NCI-H2196 (cell line): ENCODE results near the gene TMX1.
A peak's percentile ranks its signal among the peaks of the same experiment; 100 is the strongest.
"Not testable (repeated sequence)": the region's sequence is repeated elsewhere in the genome, so short reads cannot be mapped to it uniquely, and the experiment has no call there.

Source experiments
- DNase-seq: peaks from one replicate; lab custom pipeline; 2025; ENCODE audit not compliant: unreplicated experiment; lab: John Stamatoyannopoulos, UW

Gene TMX1, protein sequence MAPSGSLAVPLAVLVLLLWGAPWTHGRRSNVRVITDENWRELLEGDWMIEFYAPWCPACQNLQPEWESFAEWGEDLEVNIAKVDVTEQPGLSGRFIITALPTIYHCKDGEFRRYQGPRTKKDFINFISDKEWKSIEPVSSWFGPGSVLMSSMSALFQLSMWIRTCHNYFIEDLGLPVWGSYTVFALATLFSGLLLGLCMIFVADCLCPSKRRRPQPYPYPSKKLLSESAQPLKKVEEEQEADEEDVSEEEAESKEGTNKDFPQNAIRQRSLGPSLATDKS

DNA sequence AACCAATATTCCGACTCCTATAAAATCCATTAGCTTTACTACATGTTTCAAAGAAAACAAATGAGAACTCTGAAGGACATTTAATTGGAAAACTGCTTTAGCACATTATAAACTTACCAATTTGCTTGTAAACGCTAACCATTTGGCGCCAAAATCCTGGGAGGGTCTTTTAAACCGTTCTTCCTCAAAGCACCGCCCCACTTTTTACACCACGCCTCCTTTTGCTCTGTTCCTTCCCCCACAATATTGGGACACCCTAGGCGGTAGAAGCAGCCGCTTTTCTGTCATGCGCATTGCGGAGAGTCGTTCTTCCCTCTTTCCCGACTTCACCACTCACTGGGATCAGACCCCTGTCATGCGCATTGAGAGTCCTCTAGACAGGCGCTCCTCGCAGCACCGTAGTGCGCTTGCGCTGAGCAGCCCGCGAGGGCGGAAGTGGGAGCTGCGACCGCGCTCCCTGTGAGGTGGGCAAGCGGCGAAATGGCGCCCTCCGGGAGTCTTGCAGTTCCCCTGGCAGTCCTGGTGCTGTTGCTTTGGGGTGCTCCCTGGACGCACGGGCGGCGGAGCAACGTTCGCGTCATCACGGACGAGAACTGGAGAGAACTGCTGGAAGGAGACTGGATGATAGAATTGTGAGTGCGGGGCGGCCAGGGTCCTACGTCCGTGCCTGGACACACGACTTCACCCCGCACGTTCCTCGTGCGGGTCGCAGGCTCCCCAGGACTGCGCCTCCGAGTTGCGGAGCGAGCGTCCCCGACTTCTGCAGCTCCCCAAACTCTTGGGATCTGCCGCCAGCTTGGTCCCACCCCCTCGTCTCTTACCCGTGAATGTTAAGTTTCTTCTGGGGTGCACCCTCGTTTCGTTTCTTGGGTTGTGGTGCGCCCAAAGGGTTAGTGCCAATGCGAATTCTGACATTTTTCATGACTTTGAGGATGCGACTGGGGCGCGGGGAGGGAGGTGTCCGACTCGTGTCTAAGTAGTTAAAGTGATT lies at the start of gene TMX1:
Gene TMX1, plus strand, starts transcription at position 435 of the 991 bp plus-strand sequence. Its CDS starts 46 bp downstream, at position 481.
- peak; percentile 98 for DNase-seq

DNA sequence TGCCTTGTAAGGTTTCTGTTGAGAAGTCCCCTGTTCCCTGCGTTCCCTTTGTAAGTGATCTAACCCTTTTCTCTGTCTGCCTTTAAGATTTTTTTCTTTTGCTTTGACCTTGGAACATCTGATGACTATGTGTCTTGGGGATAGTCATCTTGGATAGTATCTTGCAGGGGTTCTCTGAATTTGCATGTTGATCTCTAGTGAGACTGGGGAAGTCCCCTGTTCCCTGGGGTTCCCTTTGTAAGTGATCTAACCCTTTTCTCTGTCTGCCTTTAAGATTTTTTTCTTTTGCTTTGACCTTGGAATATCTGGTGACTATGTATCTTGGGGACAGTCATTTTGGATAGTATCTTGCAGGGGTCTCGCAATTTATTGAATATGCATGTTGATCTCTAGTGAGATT lies 38.2 kb upstream of the TMX1 start:
- DNase-seq = no peak

DNA sequence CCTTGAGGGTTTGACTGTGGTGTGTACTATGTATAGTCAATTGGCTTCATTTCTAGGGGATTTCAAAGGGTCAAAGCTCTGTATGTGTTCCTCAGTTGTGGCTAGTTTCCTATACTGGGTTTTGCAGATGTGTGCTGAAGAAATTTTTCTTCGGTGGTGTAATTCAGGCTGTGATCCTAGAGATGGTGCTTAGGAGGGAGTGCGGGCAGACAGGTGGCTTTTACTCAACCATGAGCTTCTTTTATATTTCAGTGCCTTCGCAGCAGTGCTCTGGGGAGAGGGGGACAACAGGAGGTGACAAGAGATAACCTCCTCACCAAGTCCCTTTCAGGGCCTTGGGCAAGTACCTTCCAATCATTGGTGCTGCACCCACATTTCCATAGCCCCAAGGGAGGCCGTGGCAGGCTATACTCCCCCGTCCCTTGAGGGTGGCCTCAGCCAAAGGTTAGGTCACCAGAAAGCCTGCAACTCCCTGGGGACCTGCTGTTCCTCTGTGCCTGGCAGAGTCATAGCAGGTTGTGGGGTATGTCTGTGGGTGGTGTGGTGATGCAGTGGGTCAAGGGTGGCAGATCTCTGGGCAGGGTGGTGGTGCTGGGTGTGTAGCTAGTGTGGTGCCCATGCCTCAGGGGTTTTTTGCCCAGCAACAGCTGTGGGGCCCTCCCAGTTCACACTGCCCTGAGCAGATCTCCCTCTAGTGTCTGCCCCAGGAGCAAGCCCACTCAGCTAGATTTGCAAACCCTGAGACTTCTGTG lies 37.0 kb upstream of the TMX1 start:
- DNase-seq = no peak

DNA sequence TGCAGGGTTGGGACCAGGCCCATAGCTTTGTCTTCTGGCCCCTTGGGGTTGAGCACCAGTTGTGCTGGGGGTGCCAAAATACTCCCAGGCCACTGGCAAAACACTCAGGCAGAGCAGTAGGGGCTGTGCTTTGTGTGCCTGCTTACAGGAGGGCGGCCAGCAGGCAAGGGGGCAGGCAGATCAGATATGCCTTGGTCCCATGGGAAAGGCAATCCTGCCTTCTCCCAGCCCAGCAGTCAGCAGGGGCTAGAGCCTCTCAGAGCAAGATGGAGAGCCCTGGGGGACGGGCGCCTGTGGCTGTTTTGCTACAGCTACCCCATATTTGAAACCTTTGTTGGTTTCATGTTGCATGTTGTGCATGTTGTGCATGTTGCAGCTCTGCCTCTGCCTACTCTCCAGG lies 36.2 kb upstream of the TMX1 start:
- no peak for DNase-seq

DNA sequence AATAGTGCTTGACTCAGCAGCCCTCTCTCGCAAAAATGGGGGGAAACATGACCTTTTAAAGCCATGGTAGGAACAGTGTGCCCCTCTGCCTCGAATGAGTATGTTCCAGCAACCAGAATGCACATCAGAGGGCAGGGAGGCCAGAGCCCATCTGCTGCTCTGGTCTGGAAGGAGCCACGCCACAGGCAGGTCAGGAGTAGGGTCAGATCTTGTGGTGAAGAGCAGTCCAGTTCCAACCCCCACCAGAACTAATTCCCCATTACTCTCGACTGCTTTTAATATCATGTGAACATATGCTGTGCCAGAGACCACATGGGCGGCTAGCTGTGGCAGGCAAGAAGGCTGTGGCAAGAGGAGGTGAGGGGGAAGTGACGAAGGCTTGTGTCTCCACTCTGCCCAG lies 34.6 kb upstream of the TMX1 start:
- DNase-seq = no peak

DNA sequence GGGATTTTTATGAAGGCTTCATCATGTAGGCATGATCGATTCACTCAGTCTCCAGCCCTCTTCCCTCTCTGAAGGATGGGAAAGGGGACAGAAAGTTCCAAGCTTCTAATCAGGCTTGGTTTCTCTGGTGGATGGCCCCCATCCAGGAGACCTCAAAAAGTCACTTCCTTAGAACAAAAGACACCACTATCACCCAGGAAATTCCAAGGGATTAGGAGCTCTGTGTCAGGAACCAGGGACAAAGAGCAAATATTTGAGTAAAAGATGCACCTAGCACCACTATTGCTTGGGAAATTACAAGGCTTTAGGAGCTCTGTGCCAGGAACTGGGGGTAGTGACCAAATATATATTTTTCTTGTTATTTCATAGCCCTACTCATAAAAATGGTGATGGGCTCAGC lies 33.6 kb upstream of the TMX1 start:
- no peak for DNase-seq

DNA sequence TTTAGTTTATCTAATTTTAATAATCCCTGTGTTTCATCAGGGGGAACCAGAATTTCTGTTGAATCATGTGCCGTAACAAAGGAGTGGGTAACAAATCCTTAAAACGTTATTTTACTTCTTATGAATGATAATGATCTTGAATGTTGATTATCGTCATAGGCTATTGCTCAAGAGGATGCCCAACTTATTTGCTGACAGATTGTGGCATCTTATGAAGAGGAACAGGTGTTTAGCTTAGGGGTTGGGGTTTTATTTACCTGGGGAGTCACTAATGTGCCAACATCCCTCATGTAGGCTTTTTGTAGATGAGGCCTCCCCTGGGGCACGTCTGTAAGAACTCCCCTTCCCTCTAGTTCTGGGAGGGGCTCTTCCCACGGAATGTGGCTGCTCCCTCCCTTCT lies 32.4 kb upstream of the TMX1 start:
- DNase-seq = no peak

DNA sequence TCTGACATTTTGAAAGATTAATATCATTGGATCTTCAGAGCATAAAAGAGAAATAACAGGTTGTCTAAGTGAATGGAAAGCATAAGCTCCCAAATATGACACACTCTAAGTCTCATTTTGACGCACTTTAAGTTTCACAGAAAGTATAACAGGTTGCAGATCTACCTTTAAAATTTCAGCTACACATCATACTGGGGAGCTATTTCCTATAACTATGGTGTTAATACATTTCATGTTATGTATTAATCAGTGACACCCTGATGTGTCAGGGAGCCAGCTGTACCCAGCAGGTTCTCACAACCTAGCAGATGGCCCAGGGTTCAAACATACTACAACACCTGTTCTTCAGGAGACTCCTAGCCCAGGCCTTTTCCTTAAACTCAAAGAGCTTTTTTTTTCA lies 31.1 kb upstream of the TMX1 start:
- DNase-seq = peak; percentile 49

DNA sequence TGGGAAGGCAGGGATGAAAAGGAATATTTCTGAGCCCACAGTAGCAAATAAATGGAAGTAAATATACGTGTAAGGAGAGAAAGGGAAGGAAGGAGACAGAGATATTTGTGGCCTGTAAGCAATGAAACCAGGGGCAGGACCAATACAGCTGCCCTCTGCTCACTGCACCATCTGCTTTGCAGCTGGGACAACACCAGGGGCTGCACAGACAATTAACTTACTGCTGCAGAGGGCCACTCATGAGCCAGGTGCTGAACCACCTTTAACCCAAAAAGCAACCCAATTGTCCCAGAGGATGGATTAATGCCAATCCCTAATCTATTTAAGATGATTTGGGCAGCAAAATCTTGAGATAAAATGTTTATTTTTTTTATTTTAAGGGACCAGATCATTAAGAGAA lies 30.6 kb upstream of the TMX1 start:
- peak; percentile 73 for DNase-seq

DNA sequence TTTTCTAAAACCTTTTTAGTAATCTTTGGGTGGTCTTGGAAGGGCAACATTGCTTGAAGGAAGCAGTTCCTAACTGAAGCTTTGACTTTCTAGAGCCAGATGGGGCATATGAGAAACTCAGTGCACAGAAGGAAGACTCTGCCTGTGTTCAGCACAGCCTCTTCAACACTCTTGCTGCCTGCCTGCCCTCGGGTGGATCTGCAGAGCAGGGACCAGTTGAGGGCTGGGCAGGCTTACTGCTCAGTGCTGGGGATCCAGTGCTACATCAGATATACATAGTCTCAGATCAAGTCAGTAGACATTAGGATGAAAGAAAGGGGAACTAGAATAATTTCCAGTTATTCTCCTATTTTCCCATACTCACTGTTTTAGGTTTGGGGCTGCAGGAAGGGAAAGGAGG lies 29.5 kb upstream of the TMX1 start:
- no peak for DNase-seq

DNA sequence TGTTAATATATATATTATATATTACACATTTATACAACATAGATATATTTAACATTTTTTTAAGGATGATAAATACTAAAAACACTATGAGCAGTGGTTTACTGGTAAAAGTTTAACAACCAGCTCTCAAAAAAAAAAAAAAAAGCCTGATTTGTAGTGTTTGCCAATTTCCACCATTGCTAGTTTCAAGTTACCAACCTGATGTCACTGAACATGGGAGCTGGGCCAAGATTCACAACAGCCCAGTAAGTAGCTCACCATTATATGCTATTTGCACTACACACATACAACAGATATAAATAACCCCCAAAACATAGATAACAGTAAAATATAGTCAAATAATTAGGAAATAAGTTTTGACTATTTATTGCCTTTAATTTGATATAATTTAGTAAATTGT lies 28.9 kb upstream of the TMX1 start:
- peak; percentile 81 for DNase-seq

DNA sequence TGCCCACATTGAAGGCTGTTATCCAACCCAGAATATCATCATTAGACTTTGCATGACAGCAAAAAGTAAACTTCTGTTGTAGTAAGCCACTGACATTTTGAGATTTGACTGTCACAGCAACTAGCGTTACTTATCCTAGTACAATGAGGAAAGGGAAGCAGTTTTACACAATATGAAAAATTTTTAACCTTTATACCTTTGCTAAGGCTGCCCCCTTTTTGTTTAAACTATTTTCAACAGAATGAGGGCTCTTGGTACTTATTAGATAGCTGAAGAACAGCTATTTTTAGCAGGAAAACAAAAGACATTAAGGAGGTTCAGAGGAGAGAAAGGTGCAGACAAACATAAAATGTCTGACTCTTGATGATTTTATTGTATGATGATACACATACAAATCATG lies 23.4 kb upstream of the TMX1 start:
- DNase-seq = no peak

DNA sequence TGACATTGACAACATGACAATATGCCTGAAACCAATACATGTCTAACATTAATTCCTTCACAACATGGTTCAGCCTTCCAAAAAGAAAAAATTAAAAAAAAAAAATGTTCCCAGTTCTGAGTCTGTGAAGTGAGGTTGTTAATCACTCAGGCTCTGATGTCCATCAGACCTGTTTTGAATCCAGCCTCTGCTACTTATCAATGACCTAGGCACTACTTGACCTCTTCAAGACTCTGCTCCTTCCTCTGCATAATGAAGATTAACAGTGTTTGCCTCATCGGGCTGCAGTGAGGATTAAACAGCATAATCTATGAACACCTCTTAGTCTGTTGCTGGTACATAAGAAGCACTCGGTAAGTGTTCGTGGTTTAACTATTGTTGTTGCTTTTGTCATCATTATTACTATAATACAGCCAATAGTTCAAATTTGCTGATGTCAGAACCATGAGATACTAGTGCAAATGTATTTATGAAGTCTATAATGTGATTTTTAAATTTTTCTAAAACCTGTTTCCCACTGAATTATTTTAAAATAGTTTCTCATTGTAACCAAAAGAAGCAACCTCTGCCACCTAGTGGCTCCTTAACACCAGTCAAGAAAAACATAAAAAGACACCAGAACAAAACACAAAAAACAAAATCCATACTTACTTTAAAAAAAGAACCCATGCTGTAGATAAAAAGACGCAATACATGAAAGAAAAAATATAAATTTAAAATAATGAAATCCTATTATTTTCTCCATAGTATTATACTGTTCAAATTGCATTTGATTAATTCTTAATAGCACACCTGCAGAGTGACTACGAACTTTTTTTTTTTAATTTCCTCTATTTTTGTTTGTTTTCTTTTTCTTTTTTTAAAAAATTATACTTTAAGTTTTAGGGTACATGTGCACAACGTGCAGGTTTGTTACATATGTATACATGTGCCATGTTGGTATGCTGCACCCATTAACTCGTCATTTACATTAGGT lies 20.3 kb upstream of the TMX1 start:
- DNase-seq = peak; percentile 18

DNA sequence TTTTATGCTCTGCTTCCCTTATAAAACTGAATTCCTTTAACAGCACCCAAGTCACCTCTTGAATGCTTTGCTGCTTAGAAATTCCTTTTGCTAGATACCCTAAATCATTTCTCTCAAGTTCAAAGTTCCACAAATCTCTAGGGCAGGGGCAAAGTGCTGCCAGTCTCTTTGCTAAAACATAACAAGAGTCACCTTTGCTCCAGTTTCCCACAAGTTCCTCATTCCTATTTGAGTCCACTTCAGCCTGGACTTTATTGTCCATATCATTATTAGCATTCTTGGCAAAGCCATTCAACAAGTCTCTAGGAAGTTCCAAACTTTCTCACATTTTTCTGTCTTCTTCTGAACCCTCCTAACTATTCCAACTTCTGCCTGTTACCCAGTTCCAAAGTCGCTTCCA lies 16.6 kb upstream of the TMX1 start:
- DNase-seq = not testable (repeated sequence)

DNA sequence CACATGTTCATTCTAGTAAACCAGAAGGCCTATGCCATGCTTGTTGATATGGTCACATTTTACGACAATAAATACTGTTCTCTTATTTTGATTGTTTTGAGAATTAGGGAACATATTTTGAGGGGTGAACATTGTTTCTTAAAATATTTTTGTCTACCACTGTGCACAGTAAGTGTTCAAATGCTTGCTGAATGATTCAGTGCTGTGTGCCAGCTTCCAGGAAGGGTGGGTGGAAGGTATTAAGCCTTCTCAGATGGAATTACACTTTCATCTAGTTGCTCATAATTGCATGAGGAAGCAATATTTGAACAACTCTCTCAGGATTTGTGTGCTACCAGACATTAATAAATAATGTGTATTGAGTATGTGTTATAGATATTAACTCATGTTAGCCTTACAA lies 15.5 kb upstream of the TMX1 start:
- no peak for DNase-seq

DNA sequence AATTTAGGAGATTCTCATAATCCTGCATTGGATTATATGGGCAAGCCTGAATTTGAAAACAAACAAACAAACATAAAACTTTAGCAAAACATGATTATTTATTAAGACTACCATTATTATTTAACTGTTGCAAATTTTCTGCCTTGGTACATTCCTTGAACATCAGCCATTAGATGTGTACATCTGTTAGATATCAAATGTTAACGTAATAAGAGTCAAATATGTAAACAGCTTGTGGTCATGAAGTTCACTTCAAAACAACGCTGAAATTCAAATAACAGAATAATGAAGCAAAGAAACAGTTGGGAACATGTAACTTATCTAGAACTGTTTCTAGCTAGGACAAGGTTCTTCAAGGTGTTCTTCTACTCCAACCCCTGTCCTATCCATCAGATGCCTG lies 14.3 kb upstream of the TMX1 start:
- no peak for DNase-seq

DNA sequence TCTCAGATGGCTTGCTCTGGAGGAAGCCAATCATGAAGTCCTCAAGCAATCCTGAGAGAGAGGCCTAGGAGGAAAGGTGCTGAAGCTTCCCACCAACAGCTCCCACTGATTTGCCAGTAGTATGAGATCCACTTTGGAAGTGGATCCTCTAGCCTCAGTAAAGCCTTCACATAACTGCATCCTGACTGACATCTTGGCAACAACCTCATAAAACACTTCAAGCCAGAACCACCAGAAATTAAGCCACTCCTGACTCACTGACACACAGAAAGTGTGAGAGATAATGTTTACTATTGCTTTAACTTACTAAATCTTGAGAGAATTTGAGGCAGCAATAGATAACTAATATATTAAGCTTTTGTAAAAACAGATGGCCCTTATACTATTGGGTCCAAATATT lies 11.7 kb upstream of the TMX1 start:
- DNase-seq = no peak

DNA sequence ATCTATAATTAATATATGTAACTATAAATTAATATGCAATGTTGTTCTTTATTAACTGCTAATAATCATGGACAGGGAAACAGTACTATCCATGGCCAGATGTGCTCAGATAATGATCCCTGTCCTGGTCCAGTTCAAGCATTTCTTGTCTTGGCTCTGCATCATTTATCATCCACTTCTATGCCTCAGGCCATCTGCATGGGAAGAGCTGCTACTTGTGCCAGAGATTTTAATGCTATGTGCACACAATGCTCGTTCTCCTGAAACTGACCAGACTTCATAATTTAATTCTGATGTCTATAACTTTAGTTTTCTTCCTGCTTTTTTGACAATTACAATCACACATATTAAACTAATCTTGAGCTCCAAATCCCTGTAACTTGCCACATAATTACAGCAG lies 11.2 kb upstream of the TMX1 start:
- no peak for DNase-seq

DNA sequence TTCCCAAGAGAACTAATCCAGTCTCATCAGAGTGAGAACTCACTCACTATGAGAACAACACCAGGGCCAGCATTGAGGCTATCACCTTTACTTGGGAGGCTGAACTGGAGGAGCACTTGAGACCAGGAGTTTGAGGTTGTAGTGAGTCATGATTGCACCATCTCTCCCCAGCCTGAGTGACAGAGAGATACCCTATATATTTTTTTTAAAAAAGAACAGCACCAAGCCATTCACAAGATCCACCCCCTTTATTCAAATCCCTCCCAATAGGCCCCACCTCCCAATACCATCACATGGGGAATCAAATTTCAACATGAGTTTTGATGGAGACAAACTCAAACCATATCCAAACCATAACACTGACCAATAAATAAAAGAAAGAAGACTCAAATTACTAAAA lies 3.7 kb upstream of the TMX1 start:
- DNase-seq = no peak

DNA sequence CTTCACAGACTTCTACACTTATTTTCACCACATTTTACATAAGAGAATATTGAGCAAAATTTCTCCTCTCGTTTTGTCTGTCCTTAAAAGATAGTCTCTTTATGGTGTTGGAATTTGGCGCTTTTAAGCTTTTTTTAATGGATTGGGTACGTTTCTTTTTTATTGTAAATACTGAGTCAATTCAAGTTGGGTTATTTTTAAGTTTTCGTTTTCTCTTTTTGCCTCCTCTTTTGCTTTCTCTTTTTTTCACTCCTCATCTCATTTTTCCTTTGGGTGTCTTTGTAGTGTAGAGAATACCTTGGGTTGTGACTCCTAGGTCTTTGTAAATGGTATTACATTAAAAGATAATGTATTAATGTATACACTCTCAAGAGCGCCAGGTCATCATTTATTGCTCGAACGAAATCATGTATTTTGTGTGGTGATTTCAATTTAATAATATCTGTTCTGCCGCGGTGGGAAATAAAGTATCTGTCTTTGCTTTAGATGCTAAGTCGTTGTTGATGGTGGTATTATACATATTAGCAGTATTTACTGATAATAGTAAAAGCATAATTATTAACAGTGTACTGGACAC lies 845 bp downstream of the TMX1 start:
- DNase-seq = no peak
